SU-DHL-6 (cell line): ENCODE measurements around the gene BMPR1A.

Source experiments
- H2AFZ ChIP-seq: fragments of 200-600 bp; sonication (generic); 2 replicates; pipeline ENCODE4 v1.6.1; 2014; ENCODE audit warnings: low read depth, mild to moderate bottlenecking, moderate library complexity, mixed read lengths, antibody characterized with exemption, low read length; ENCODE audit not compliant: severe bottlenecking
- H3F3A ChIP-seq: fragments of 200-600 bp; shearing (Covaris generic); 2 replicates; pipeline ENCODE4 v1.6.0; 2016; ENCODE audit warnings: antibody characterized with exemption, mild to moderate bottlenecking; ENCODE audit not compliant: insufficient read depth
- H3K27ac ChIP-seq: fragments of 200-600 bp; sonication (generic); 2 replicates; pipeline ENCODE4 v1.5.1; 2016; ENCODE audit warnings: low read depth, mild to moderate bottlenecking, low read length, moderate library complexity, mixed read lengths
- H3K27me3 ChIP-seq: fragments of 200-600 bp; sonication (generic), shearing (Covaris generic); 2 replicates; pipeline ENCODE4 v1.6.0; 2014; ENCODE audit warnings: mild to moderate bottlenecking, low read length
- H3K36me3 ChIP-seq: fragments of 200-600 bp; sonication (generic); 2 replicates; pipeline ENCODE4 v1.6.1; 2014; ENCODE audit warnings: mild to moderate bottlenecking, low read length, mixed read lengths
- H3K4me2 ChIP-seq: fragments of 300-600, 200-600 bp; shearing (Covaris generic), sonication (generic); 2 replicates; pipeline ENCODE4 v1.6.0; 2014; ENCODE audit warnings: low read length, low read depth, mild to moderate bottlenecking; ENCODE audit not compliant: poor library complexity, severe bottlenecking
- H3K4me3 ChIP-seq: fragments of 200-600 bp; sonication (generic); 2 replicates; pipeline ENCODE4 v1.5.1; 2014; ENCODE audit warnings: antibody characterized with exemption, low read length, mild to moderate bottlenecking, mixed read lengths; ENCODE audit not compliant: insufficient read depth, poor library complexity, severe bottlenecking
- H3K79me2 ChIP-seq: fragments of 200-600 bp; sonication (generic); 2 replicates; pipeline ENCODE4 v1.6.1; 2014; ENCODE audit warnings: mild to moderate bottlenecking, low read length, moderate library complexity; ENCODE audit not compliant: insufficient read depth
- H3K9ac ChIP-seq: fragments of 200-600 bp; sonication (generic); 2 replicates; pipeline ENCODE4 v1.7.0; 2014; ENCODE audit warnings: mild to moderate bottlenecking, low read length
- H3K9me2 ChIP-seq: fragments of 200-600 bp; sonication (generic); replicated peaks from 2 replicates; pipeline ENCODE4 v1.6.1; 2014; ENCODE audit warnings: low read length; ENCODE audit not compliant: insufficient read depth
- H3K9me3 ChIP-seq: fragments of 200-600 bp; sonication (generic); 2 replicates; pipeline ENCODE4 v1.6.1; 2014; ENCODE audit warnings: low read length, mixed read lengths; ENCODE audit not compliant: insufficient read depth
- H4K20me1 ChIP-seq: fragments of 200-600 bp; sonication (generic); 2 replicates; pipeline ENCODE4 v1.6.1; 2014; ENCODE audit warnings: low read depth, mild to moderate bottlenecking, antibody characterized with exemption, low read length, moderate library complexity, mixed read lengths
- CTCF ChIP-seq: fragments of 200-600 bp; sonication (generic); IDR thresholded peaks from one replicate; pipeline ENCODE4 v1.5.1; 2017; ENCODE audit warnings: antibody characterized with exemption, mild to moderate bottlenecking, low read length, moderate library complexity; ENCODE audit not compliant: insufficient read depth, poor library complexity, severe bottlenecking
- EZH2phosphoT487 ChIP-seq: fragments of 200-600 bp; sonication (generic), shearing (Covaris generic); conservative IDR thresholded peaks from 2 replicates; pipeline ENCODE4 v1.6.1; 2018; ENCODE audit warnings: mild to moderate bottlenecking, antibody characterized with exemption, low read length, moderate library complexity, mixed read lengths

BMPR1A gene

GRCh38 chr10:86765548-86765947, 9.1 kb downstream of the BMPR1A start:
- peaks cover 15% of the 10 kb centered on the region; the same call in 1 of the 2 replicates for H4K20me1 ChIP-seq
- no peaks in the 10 kb centered on the region for H3K36me3 ChIP-seq

GRCh38 chr10:86768412-86769062, 12.1 kb downstream of the BMPR1A start:
- H2AFZ ChIP-seq: no peak overlapping the region
- no peaks in the 10 kb centered on the region for H3K9me2 ChIP-seq
- H3K9ac ChIP-seq: no peak overlapping the region
- no peaks in the 10 kb centered on the region for H3K27me3 ChIP-seq
- H3K4me2 ChIP-seq: no peak overlapping the region
- H4K20me1 ChIP-seq: peaks cover 15% of the 10 kb centered on the region; the same call in 1 of the 2 replicates
- no peaks in the 10 kb centered on the region for H3K36me3 ChIP-seq
- H3K79me2 ChIP-seq: peaks cover 74% of the 10 kb centered on the region
- H3K4me3 ChIP-seq: no peak overlapping the region
- H3K27ac ChIP-seq: no peak overlapping the region
- H3K9me3 ChIP-seq: no peaks in the 10 kb centered on the region
- H3F3A ChIP-seq: no peaks in the 10 kb centered on the region
- TF ChIP-seq CTCF: no peak

More at GRCh38 chr10:86765548-86765947, 9.1 kb downstream of the BMPR1A start:
- TF ChIP-seq CTCF (no peak), EZH2phosphoT487 (no peak)
- Histone ChIP-seq H3K79me2 (peaks cover 95% of the 10 kb centered on the region), H3K9ac (no peak overlapping the region), H3K4me2 (no peak overlapping the region), H3K27me3 (no peaks in the 10 kb centered on the region), H3K27ac (no peak overlapping the region), H2AFZ (no peak overlapping the region), H3K9me3 (no peaks in the 10 kb centered on the region), H3K4me3 (no peak overlapping the region), H3F3A (no peaks in the 10 kb centered on the region), H3K9me2 (no peaks in the 10 kb centered on the region)

- H3K4me2 ChIP-seq: no peak overlapping the region
- H3F3A ChIP-seq: no peaks in the 10 kb centered on the region
- no peaks in the 10 kb centered on the region for H3K27me3 ChIP-seq
- no peak overlapping the region for H3K9ac ChIP-seq
- H4K20me1 ChIP-seq: peaks cover 19% of the 10 kb centered on the region
- TF ChIP-seq CTCF: no peak
- TF ChIP-seq EZH2phosphoT487: no peak
- no peak overlapping the region for H2AFZ ChIP-seq
- H3K27ac ChIP-seq: no peak overlapping the region
- no peaks in the 10 kb centered on the region for H3K9me3 ChIP-seq
- no peaks in the 10 kb centered on the region for H3K36me3 ChIP-seq
- peaks cover 71% of the 10 kb centered on the region for H3K79me2 ChIP-seq
- H3K9me2 ChIP-seq: no peaks in the 10 kb centered on the region
- H3K4me3 ChIP-seq: no peak overlapping the region
Observed at GRCh38 chr10:86769991-86770390, 13.6 kb downstream of the BMPR1A start.
